ENCODE results near the gene SLC12A5.

Gene SLC12A5

GRCh38 chr20:46014517-46015396 is 14.3 kb upstream of the SLC12A5 start:
- H3K36me3 ChIP-seq (ENCODE audit: control insufficient read depth in 1 of 2, insufficient read depth in 2 of 2, low read length in 2 of 2) = no peaks in the 10 kb centered on the region
- no peak overlapping the region for H3K4me3 ChIP-seq (ENCODE audit: low read depth in 1 of 2, low read length in 2 of 2)
- H3K27me3 ChIP-seq (ENCODE audit: control insufficient read depth in 1 of 2, insufficient read depth in 2 of 2, low read length in 2 of 2) = peaks cover 48 to 55% of the 10 kb centered on the region in 2 donors
- H3K27ac ChIP-seq (ENCODE audit: low read depth, low read length) = no peak overlapping the region
- H3K4me1 ChIP-seq (ENCODE audit: control insufficient read depth in 1 of 2, insufficient read depth in 2 of 2, low read length in 2 of 2) = peaks cover 3 to 19% of the 10 kb centered on the region in 2 donors
- H3K9ac ChIP-seq (ENCODE audit: low read depth in 1 of 2, low read length in 2 of 2) = no peak overlapping the region
- H3K9me3 ChIP-seq (ENCODE audit: control insufficient read depth in 1 of 2, low read length in 2 of 2) = no peaks in the 10 kb centered on the region

- H3K36me3 ChIP-seq (ENCODE audit: control insufficient read depth in 1 of 2, insufficient read depth in 2 of 2, low read length in 2 of 2) = no peaks in the 10 kb centered on the region
- no peak overlapping the region for H3K27ac ChIP-seq (ENCODE audit: low read depth, low read length)
- H3K27me3 ChIP-seq (ENCODE audit: control insufficient read depth in 1 of 2, insufficient read depth in 2 of 2, low read length in 2 of 2) = peaks cover 26 to 33% of the 10 kb centered on the region in 2 donors
- no peak overlapping the region for H3K4me3 ChIP-seq (ENCODE audit: low read depth in 1 of 2, low read length in 2 of 2)
- no peaks in the 10 kb centered on the region for H3K9me3 ChIP-seq (ENCODE audit: control insufficient read depth in 1 of 2, low read length in 2 of 2)
- H3K9ac ChIP-seq (ENCODE audit: low read depth in 1 of 2, low read length in 2 of 2) = no peak overlapping the region
- peaks cover 11 to 19% of the 10 kb centered on the region in 2 donors for H3K4me1 ChIP-seq (ENCODE audit: control insufficient read depth in 1 of 2, insufficient read depth in 2 of 2, low read length in 2 of 2)
Observed at GRCh38 chr20:46017272-46017671, 11.7 kb upstream of the SLC12A5 start.

- no peak overlapping the region for H3K9ac ChIP-seq (ENCODE audit: low read depth in 1 of 2, low read length in 2 of 2)
- H3K9me3 ChIP-seq (ENCODE audit: control insufficient read depth in 1 of 2, low read length in 2 of 2) = no peaks in the 10 kb centered on the region
- peaks cover 16 to 24% of the 10 kb centered on the region in 2 donors for H3K4me1 ChIP-seq (ENCODE audit: control insufficient read depth in 1 of 2, insufficient read depth in 2 of 2, low read length in 2 of 2)
- H3K27ac ChIP-seq (ENCODE audit: low read depth, low read length) = no peak overlapping the region
- no peaks in the 10 kb centered on the region for H3K36me3 ChIP-seq (ENCODE audit: control insufficient read depth in 1 of 2, insufficient read depth in 2 of 2, low read length in 2 of 2)
- peaks cover 18 to 25% of the 10 kb centered on the region in 2 donors for H3K27me3 ChIP-seq (ENCODE audit: control insufficient read depth in 1 of 2, insufficient read depth in 2 of 2, low read length in 2 of 2)
- no peak overlapping the region for H3K4me3 ChIP-seq (ENCODE audit: low read depth in 1 of 2, low read length in 2 of 2)
Observed at GRCh38 chr20:46018112-46018511, 10.9 kb upstream of the SLC12A5 start.

GRCh38 chr20:46018611-46019010 is 10.4 kb upstream of the SLC12A5 start:
- H3K27ac ChIP-seq (ENCODE audit: low read depth, low read length) = no peak overlapping the region
- H3K4me3 ChIP-seq (ENCODE audit: low read depth in 1 of 2, low read length in 2 of 2) = no peak overlapping the region
- peaks cover 16 to 22% of the 10 kb centered on the region in 2 donors for H3K4me1 ChIP-seq (ENCODE audit: control insufficient read depth in 1 of 2, insufficient read depth in 2 of 2, low read length in 2 of 2)
- H3K9me3 ChIP-seq (ENCODE audit: control insufficient read depth in 1 of 2, low read length in 2 of 2) = no peaks in the 10 kb centered on the region
- H3K9ac ChIP-seq (ENCODE audit: low read depth in 1 of 2, low read length in 2 of 2) = no peak overlapping the region
- H3K36me3 ChIP-seq (ENCODE audit: control insufficient read depth in 1 of 2, insufficient read depth in 2 of 2, low read length in 2 of 2) = no peaks in the 10 kb centered on the region
- peaks cover 17 to 24% of the 10 kb centered on the region in 2 donors for H3K27me3 ChIP-seq (ENCODE audit: control insufficient read depth in 1 of 2, insufficient read depth in 2 of 2, low read length in 2 of 2)

GRCh38 chr20:46020555-46020954 is 8.5 kb upstream of the SLC12A5 start:
- Histone ChIP-seq H3K27me3 (ENCODE audit: control insufficient read depth in 1 of 2, insufficient read depth in 2 of 2, low read length in 2 of 2) (peaks cover 16 to 30% of the 10 kb centered on the region in 2 donors), H3K27ac (ENCODE audit: low read depth, low read length) (no peak overlapping the region), H3K4me1 (ENCODE audit: control insufficient read depth in 1 of 2, insufficient read depth in 2 of 2, low read length in 2 of 2) (peaks cover 9 to 13% of the 10 kb centered on the region in 2 donors), H3K9me3 (ENCODE audit: control insufficient read depth in 1 of 2, low read length in 2 of 2) (no peaks in the 10 kb centered on the region), H3K9ac (ENCODE audit: low read depth in 1 of 2, low read length in 2 of 2) (no peak overlapping the region), H3K4me3 (ENCODE audit: low read depth in 1 of 2, low read length in 2 of 2) (no peak overlapping the region), H3K36me3 (ENCODE audit: control insufficient read depth in 1 of 2, insufficient read depth in 2 of 2, low read length in 2 of 2) (no peaks in the 10 kb centered on the region)

- H3K4me1 ChIP-seq (ENCODE audit: control insufficient read depth in 1 of 2, insufficient read depth in 2 of 2, low read length in 2 of 2) = peaks cover 9 to 13% of the 10 kb centered on the region in 2 donors
- no peaks in the 10 kb centered on the region for H3K9me3 ChIP-seq (ENCODE audit: control insufficient read depth in 1 of 2, low read length in 2 of 2)
- H3K27ac ChIP-seq (ENCODE audit: low read depth, low read length) = no peak overlapping the region
- no peak overlapping the region for H3K9ac ChIP-seq (ENCODE audit: low read depth in 1 of 2, low read length in 2 of 2)
- H3K27me3 ChIP-seq (ENCODE audit: control insufficient read depth in 1 of 2, insufficient read depth in 2 of 2, low read length in 2 of 2) = peaks cover 11 to 23% of the 10 kb centered on the region in 2 donors
- peak overlapping the region; percentile 32 to 39 for H3K4me3 ChIP-seq (ENCODE audit: low read depth in 1 of 2, low read length in 2 of 2)
- H3K36me3 ChIP-seq (ENCODE audit: control insufficient read depth in 1 of 2, insufficient read depth in 2 of 2, low read length in 2 of 2) = no peaks in the 10 kb centered on the region
Observed at GRCh38 chr20:46021361-46022359, 7.4 kb upstream of the SLC12A5 start.

GRCh38 chr20:46022411-46023147 is 6.4 kb upstream of the SLC12A5 start:
- H3K9ac ChIP-seq (ENCODE audit: low read depth in 1 of 2, low read length in 2 of 2) = no peak overlapping the region
- peaks cover 9 to 13% of the 10 kb centered on the region in 2 donors for H3K4me1 ChIP-seq (ENCODE audit: control insufficient read depth in 1 of 2, insufficient read depth in 2 of 2, low read length in 2 of 2)
- peak overlapping the region; percentile 11 to 43 for H3K4me3 ChIP-seq (ENCODE audit: low read depth in 1 of 2, low read length in 2 of 2)
- no peak overlapping the region for H3K27ac ChIP-seq (ENCODE audit: low read depth, low read length)
- H3K27me3 ChIP-seq (ENCODE audit: control insufficient read depth in 1 of 2, insufficient read depth in 2 of 2, low read length in 2 of 2) = peaks cover 11 to 30% of the 10 kb centered on the region in 2 donors
- H3K9me3 ChIP-seq (ENCODE audit: control insufficient read depth in 1 of 2, low read length in 2 of 2) = no peaks in the 10 kb centered on the region
- H3K36me3 ChIP-seq (ENCODE audit: control insufficient read depth in 1 of 2, insufficient read depth in 2 of 2, low read length in 2 of 2) = no peaks in the 10 kb centered on the region

- no peaks in the 10 kb centered on the region for H3K36me3 ChIP-seq (ENCODE audit: control insufficient read depth in 1 of 2, insufficient read depth in 2 of 2, low read length in 2 of 2)
- no peak overlapping the region for H3K4me3 ChIP-seq (ENCODE audit: low read depth in 1 of 2, low read length in 2 of 2)
- no peak overlapping the region for H3K27ac ChIP-seq (ENCODE audit: low read depth, low read length)
- no peak overlapping the region for H3K9ac ChIP-seq (ENCODE audit: low read depth in 1 of 2, low read length in 2 of 2)
- peaks cover 9 to 13% of the 10 kb centered on the region in 2 donors for H3K4me1 ChIP-seq (ENCODE audit: control insufficient read depth in 1 of 2, insufficient read depth in 2 of 2, low read length in 2 of 2)
- H3K27me3 ChIP-seq (ENCODE audit: control insufficient read depth in 1 of 2, insufficient read depth in 2 of 2, low read length in 2 of 2) = peaks cover 10 to 31% of the 10 kb centered on the region in 2 donors
- H3K9me3 ChIP-seq (ENCODE audit: control insufficient read depth in 1 of 2, low read length in 2 of 2) = no peaks in the 10 kb centered on the region
Observed at GRCh38 chr20:46023148-46023484, 5.9 kb upstream of the SLC12A5 start.

GRCh38 chr20:46023999-46024398 is 5.0 kb upstream of the SLC12A5 start:
- Histone ChIP-seq H3K27ac (ENCODE audit: low read depth, low read length) (no peak overlapping the region), H3K36me3 (ENCODE audit: control insufficient read depth in 1 of 2, insufficient read depth in 2 of 2, low read length in 2 of 2) (no peaks in the 10 kb centered on the region), H3K4me3 (ENCODE audit: low read depth in 1 of 2, low read length in 2 of 2) (no peak overlapping the region), H3K27me3 (ENCODE audit: control insufficient read depth in 1 of 2, insufficient read depth in 2 of 2, low read length in 2 of 2) (peaks cover 7 to 31% of the 10 kb centered on the region in 2 donors), H3K4me1 (ENCODE audit: control insufficient read depth in 1 of 2, insufficient read depth in 2 of 2, low read length in 2 of 2) (peaks cover 9 to 13% of the 10 kb centered on the region in 2 donors), H3K9ac (ENCODE audit: low read depth in 1 of 2, low read length in 2 of 2) (no peak overlapping the region), H3K9me3 (ENCODE audit: control insufficient read depth in 1 of 2, low read length in 2 of 2) (no peaks in the 10 kb centered on the region)

Data from duodenal mucosa (tissue), 2 donors.